Endothelial cell (in vitro differentiated cells): ENCODE data around the gene OR52H1. TPM values are rescaled to one million over a fixed set of nuclear protein-coding genes. Genes with fewer than 3 reads are reported as not detected.

Source experiments
- DNase-seq: peaks from one replicate; pipeline ENCODE4 v3.0.0; 2021; ENCODE audit warnings: low spot score
- H3K27ac Mint-ChIP-seq: one replicate; pipeline ENCODE4 v1.8.0; 2021; ENCODE audit warnings: mixed read lengths, inconsistent platforms; ENCODE audit not compliant: unreplicated experiment
- H3K27me3 Mint-ChIP-seq: one replicate; pipeline ENCODE4 v1.8.0; 2021; ENCODE audit warnings: mild to moderate bottlenecking, moderate library complexity, mixed read lengths, inconsistent platforms; ENCODE audit not compliant: unreplicated experiment
- H3K36me3 Mint-ChIP-seq: one replicate; pipeline ENCODE4 v1.8.0; 2021; ENCODE audit warnings: mild to moderate bottlenecking, low read depth, mixed read lengths, inconsistent platforms; ENCODE audit not compliant: unreplicated experiment
- H3K4me1 Mint-ChIP-seq: one replicate; pipeline ENCODE4 v1.8.0; 2021; ENCODE audit warnings: mild to moderate bottlenecking, mixed read lengths, inconsistent platforms; ENCODE audit not compliant: unreplicated experiment
- H3K4me3 Mint-ChIP-seq: one replicate; pipeline ENCODE4 v1.8.0; 2021; ENCODE audit warnings: mild to moderate bottlenecking, mixed read lengths, inconsistent platforms; ENCODE audit not compliant: unreplicated experiment
- H3K9me3 Mint-ChIP-seq: one replicate; pipeline ENCODE4 v1.8.0; 2021; ENCODE audit warnings: mixed read lengths, inconsistent platforms; ENCODE audit not compliant: unreplicated experiment
- total RNA-seq: library from RNA; stranded (reverse); fragmentation: NEBNext Ultra II Directional; extraction: Animal tissue kit (Norgen Biotek cat#: 25700); gene quantifications from one replicate; pipeline ENCODE4 v1.2.1, GENCODE V29; 2021; ENCODE audit not compliant: unreplicated experiment
- TF ChIP-seq, protein P1 (sequence below): fragments of 200-600 bp; sonication (generic); IDR thresholded peaks from one replicate; pipeline ENCODE4 v1.5.0; 2021; ENCODE audit warnings: antibody characterized with exemption; ENCODE audit not compliant: unreplicated experiment

OR52H1 gene
- total RNA-seq, 1 donor from 2014 or later = 2.1 TPM

DNA sequence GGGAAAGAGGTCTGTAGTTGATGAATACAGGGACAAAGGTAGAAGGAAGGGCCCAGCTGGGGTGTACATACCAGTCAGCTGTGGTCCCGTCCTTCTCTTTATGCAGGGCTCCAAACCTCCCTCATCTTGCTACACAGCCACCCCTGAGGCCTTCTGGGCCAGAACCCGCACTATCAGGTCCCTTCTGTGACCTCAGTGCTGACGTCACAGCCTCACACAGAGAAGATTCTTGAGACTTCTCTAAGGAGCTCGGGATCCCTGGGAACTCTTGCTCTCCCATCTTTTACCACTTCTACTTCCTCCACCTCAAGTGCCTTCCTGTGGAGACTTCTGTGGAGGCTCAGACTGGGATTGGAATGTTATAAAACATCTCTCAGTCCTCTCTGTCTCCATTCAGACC is 38.5 kb downstream of the OR52H1 start, which contains the start of gene UBQLN3:
Gene UBQLN3, minus strand, starts transcription at position 155 of the 400 bp plus-strand sequence. CDS start 399 bp downstream, outside the sequence.
- no peaks in the 10 kb centered on the region for H3K9me3 Mint-ChIP-seq
- peaks cover 2% of the 10 kb centered on the region for H3K4me1 Mint-ChIP-seq
- H3K27me3 Mint-ChIP-seq = peaks cover 1% of the 10 kb centered on the region
- H3K36me3 Mint-ChIP-seq = peaks cover 5% of the 10 kb centered on the region
- no peak within 1 kb of the TSS for H3K27ac Mint-ChIP-seq
- no peak within 1 kb of the TSS for H3K4me3 Mint-ChIP-seq
- no peak for DNase-seq
- TF ChIP-seq, protein P1, sequence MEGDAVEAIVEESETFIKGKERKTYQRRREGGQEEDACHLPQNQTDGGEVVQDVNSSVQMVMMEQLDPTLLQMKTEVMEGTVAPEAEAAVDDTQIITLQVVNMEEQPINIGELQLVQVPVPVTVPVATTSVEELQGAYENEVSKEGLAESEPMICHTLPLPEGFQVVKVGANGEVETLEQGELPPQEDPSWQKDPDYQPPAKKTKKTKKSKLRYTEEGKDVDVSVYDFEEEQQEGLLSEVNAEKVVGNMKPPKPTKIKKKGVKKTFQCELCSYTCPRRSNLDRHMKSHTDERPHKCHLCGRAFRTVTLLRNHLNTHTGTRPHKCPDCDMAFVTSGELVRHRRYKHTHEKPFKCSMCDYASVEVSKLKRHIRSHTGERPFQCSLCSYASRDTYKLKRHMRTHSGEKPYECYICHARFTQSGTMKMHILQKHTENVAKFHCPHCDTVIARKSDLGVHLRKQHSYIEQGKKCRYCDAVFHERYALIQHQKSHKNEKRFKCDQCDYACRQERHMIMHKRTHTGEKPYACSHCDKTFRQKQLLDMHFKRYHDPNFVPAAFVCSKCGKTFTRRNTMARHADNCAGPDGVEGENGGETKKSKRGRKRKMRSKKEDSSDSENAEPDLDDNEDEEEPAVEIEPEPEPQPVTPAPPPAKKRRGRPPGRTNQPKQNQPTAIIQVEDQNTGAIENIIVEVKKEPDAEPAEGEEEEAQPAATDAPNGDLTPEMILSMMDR = no peak

DNA sequence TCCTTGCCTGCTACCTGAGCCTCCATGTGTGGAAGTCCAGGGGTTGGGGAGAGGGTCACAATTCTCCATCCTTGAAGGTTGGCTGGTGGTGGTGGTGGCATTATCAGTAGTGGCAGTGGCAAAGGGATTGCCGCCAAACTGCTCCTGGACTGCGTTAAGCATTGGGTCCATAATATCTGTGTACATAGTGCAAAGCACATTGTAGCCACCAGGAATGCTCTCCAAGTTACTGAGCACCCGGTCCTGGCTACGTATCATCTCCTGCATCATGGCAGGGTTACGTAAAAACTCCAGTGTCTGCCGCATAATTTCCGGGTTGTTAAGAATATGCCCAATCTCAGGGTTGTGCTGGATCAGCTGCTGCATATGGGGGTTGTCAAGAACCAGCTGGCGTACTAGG is 39.7 kb downstream of the OR52H1 start:
- Mint-ChIP-seq H3K27ac (no peak overlapping the region), H3K4me3 (no peak overlapping the region), H3K36me3 (peaks cover 5% of the 10 kb centered on the region), H3K27me3 (peaks cover 1% of the 10 kb centered on the region), H3K4me1 (peaks cover 2% of the 10 kb centered on the region), H3K9me3 (no peaks in the 10 kb centered on the region)
- DNase-seq = no peak
- TF ChIP-seq, protein P1 = no peak

DNA sequence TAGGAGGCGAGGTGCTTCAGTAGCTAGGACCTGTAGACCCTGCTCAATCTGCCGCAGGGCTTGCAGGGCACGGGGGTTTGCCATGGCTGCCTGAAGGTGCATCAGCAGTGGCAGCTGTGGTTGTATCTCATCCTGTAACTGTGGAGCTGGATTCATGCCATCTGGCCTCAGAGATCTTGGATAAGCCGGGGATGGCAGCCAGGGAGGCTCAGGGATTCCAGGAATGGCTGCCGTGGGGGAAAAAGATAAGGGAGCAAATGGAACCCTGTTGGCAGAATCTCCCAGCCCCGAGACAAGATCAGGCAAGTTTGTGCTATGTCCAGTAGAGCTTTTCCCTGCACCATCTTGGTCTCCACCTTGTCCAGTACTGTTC is 40.4 kb downstream of the OR52H1 start:
- Mint-ChIP-seq H3K27ac (no peak overlapping the region), H3K27me3 (peaks cover 1% of the 10 kb centered on the region), H3K4me3 (no peak overlapping the region), H3K4me1 (peaks cover 2% of the 10 kb centered on the region), H3K9me3 (no peaks in the 10 kb centered on the region), H3K36me3 (peaks cover 5% of the 10 kb centered on the region)
- TF ChIP-seq, protein P1 = no peak
- DNase-seq = no peak

DNA sequence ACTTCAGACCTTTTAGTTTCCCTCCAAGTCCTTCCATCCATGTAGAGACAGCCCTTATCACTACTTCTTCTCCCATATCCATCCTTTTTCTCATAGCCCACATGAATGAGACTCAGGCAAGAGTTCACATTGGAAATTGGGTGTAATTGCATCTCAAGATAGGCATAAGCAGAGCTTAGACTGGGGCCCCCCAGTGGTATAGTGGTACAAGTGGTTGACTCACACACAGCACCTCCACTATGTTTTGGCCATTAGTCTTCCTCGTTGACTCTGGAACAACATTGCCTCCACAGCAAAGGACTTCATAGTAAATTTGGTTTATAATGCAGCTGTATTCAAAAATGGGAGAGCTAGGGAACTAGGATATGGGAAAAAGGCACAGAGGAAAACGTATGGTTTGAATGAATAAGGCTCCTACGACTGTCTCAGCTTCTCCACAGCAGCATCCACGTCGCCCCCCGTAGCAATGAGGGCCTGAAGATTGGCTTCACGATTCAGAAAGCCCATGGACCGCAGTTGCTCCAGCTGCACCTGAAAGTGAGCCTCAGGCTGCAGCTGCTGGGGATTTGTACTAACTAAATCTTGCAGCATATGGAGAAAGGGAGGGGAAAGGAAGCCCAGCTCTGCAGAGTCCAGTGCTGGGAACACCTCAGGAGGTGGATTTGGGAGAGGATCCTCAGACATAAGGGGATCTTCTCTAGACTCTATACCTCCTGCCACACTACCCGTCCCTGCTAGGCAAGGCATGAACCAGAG is 41.0 kb downstream of the OR52H1 start:
- DNase-seq = no peak
- TF ChIP-seq, protein P1 = no peak
- H3K36me3 Mint-ChIP-seq = peaks cover 5% of the 10 kb centered on the region
- H3K27me3 Mint-ChIP-seq = peaks cover 1% of the 10 kb centered on the region
- no peaks in the 10 kb centered on the region for H3K9me3 Mint-ChIP-seq
- no peak overlapping the region for H3K4me3 Mint-ChIP-seq
- H3K27ac Mint-ChIP-seq = no peak overlapping the region
- H3K4me1 Mint-ChIP-seq = peaks cover 4% of the 10 kb centered on the region

DNA sequence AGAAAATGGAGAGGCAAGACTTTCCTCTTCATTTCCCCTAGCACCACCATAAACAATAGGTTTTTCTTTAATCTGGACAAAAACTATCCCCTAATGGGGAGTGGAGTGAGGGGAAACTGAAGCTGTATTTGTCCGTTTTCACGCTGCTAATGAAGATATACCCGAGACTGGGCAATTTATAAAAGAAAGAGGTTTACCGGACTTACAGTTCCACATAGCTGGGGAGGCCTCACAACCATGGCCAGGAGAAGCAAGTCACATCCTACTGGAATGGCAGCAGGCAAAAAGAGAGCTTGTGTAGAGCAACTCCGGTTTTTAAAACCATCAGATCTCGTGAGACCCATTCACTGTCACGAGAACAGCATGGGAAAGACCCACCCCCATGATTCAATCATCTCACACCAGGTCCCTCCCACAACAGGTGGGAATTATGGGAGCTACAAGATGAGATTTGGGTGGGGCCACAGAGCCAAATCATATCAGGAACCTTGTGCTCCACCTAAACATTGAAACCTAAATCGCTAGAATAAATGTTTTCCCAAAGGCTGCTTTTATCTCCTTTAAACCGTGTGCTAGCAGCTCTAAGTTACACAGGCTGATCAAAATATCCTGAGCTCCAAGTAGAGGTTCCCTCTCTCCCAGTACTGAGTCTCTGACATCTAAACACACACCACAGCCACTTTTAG is 42.8 kb downstream of the OR52H1 start:
- Mint-ChIP-seq H3K4me1 (peaks cover 12% of the 10 kb centered on the region), H3K27me3 (peaks cover 1% of the 10 kb centered on the region), H3K36me3 (peaks cover 5% of the 10 kb centered on the region), H3K27ac (no peak overlapping the region), H3K4me3 (no peak overlapping the region), H3K9me3 (no peaks in the 10 kb centered on the region)
- DNase-seq = no peak
- TF ChIP-seq, protein P1 = no peak
